ENCODE results near the gene LPAR1. TPM values are rescaled to one million over a fixed set of nuclear protein-coding genes. Genes with fewer than 3 reads are reported as not detected.

Gene LPAR1
- total and polyA plus RNA-seq, 9 of the 15 experiments (the other 6 are each of a cell fraction or from before 2014, with no cell fraction given) = 0.13 TPM; not detected in 8

DNA sequence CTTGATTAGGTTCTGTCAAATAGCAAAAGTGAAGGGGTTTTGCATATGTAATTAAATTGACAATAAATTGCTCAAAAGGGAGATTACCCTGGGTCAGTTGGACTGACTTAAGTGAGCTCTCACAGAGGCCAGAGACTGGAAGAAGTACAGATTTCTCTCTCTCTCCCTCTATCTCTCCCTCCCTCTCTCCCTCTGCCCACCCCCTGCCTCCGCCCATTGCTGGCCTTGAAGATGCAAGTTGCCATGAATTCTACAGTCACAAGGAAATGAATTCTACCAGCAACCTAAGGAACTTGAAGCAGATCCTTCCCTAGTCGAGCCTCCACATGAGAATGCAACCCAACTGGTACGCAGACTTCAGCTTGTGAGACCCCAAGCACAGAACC lies 119.2 kb downstream of the LPAR1 start:
- ChIA-PET POLR2A (no interaction called here), CTCF (ENCODE audit: low intra/inter-chr PET ratio) (no interaction called here)
- Histone ChIP-seq H3K4me3 (no peak overlapping the region), H4K20me1 (replicated peaks; ENCODE audit: control insufficient read depth, insufficient read depth, low read length) (no peaks in the 10 kb centered on the region), H3K9ac (ENCODE audit: insufficient read depth in 1 of 2, low read depth in 2 of 2, low read length in 2 of 2) (no peak overlapping the region), H3K27ac (ENCODE audit: extremely low read depth, low read depth, low read length) (no peak overlapping the region), H3K4me1 (replicated peaks in 1 of 2; ENCODE audit: control insufficient read depth in 2 of 2, insufficient read depth in 2 of 2, low read length in 2 of 2) (no peaks in the 10 kb centered on the region), H3K27me3 (ENCODE audit: control insufficient read depth in 2 of 2, insufficient read depth in 2 of 2, low read length in 2 of 2) (no peaks in the 10 kb centered on the region), H3K9me3 (replicated peaks; ENCODE audit: control insufficient read depth, insufficient read depth, low read depth, low read length) (no peaks in the 10 kb centered on the region; the same call in 1 of the 2 replicates), H3K36me3 (ENCODE audit: control insufficient read depth, insufficient read depth, low read length) (no peaks in the 10 kb centered on the region), H2AFZ (ENCODE audit: low read depth, low read length) (no peak overlapping the region), H3K79me2 (ENCODE audit: control insufficient read depth, insufficient read depth, low read length) (no peaks in the 10 kb centered on the region), H3K9me1 (ENCODE audit: control insufficient read depth, insufficient read depth, low read length) (no peaks in the 10 kb centered on the region), H3K4me2 (ENCODE audit: insufficient read depth, low read length) (no peak overlapping the region)
- WGBS (ENCODE audit: insufficient coverage, low coverage, missing lambda C conversion rate) = 3% methylated on average over 3 of the region's 3 CpGs
- ATAC-seq (no peak), DNase-seq (ENCODE audit: extremely low read depth in 1 of 4, low spot score in 3 of 4) (no peak), FAIRE-seq (no peak)
- BruUV-seq (replicated peaks) = no TSS peak
- intact Hi-C loops (cut with micrococcal nuclease) (no loop called here), in situ Hi-C loops (cut with MboI) (no loop called here)
- TF ChIP-seq, protein P1, sequence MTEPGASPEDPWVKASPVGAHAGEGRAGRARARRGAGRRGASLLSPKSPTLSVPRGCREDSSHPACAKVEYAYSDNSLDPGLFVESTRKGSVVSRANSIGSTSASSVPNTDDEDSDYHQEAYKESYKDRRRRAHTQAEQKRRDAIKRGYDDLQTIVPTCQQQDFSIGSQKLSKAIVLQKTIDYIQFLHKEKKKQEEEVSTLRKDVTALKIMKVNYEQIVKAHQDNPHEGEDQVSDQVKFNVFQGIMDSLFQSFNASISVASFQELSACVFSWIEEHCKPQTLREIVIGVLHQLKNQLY (CRISPR knock-in tag; conservative IDR thresholded peaks at IDR 0.05) = no peak
- TF ChIP-seq, protein P2, sequence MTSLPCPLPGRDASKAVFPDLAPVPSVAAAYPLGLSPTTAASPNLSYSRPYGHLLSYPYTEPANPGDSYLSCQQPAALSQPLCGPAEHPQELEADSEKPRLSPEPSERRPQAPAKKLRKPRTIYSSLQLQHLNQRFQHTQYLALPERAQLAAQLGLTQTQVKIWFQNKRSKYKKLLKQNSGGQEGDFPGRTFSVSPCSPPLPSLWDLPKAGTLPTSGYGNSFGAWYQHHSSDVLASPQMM (CRISPR knock-in tag; IDR thresholded peaks at IDR 0.05) = no peak
- TF ChIP-seq ELF2 (CRISPR knock-in tag; IDR thresholded peaks at IDR 0.05) = no peak
- TF ChIP-seq, protein P3, sequence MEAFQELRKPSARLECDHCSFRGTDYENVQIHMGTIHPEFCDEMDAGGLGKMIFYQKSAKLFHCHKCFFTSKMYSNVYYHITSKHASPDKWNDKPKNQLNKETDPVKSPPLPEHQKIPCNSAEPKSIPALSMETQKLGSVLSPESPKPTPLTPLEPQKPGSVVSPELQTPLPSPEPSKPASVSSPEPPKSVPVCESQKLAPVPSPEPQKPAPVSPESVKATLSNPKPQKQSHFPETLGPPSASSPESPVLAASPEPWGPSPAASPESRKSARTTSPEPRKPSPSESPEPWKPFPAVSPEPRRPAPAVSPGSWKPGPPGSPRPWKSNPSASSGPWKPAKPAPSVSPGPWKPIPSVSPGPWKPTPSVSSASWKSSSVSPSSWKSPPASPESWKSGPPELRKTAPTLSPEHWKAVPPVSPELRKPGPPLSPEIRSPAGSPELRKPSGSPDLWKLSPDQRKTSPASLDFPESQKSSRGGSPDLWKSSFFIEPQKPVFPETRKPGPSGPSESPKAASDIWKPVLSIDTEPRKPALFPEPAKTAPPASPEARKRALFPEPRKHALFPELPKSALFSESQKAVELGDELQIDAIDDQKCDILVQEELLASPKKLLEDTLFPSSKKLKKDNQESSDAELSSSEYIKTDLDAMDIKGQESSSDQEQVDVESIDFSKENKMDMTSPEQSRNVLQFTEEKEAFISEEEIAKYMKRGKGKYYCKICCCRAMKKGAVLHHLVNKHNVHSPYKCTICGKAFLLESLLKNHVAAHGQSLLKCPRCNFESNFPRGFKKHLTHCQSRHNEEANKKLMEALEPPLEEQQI (IDR thresholded peaks at IDR 0.05) = no peak
- TF ChIP-seq, protein P4, sequence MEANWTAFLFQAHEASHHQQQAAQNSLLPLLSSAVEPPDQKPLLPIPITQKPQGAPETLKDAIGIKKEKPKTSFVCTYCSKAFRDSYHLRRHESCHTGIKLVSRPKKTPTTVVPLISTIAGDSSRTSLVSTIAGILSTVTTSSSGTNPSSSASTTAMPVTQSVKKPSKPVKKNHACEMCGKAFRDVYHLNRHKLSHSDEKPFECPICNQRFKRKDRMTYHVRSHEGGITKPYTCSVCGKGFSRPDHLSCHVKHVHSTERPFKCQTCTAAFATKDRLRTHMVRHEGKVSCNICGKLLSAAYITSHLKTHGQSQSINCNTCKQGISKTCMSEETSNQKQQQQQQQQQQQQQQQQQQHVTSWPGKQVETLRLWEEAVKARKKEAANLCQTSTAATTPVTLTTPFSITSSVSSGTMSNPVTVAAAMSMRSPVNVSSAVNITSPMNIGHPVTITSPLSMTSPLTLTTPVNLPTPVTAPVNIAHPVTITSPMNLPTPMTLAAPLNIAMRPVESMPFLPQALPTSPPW (CRISPR knock-in tag; IDR thresholded peaks at IDR 0.05) = no peak
- TF ChIP-seq ZNF79 (CRISPR knock-in tag; IDR thresholded peaks at IDR 0.05; ENCODE audit: low read depth) = no peak
- TF ChIP-seq PCBP2 (IDR thresholded peaks at IDR 0.05; ENCODE audit: low read depth, low read length, poor library complexity, severe bottlenecking) = no peak
- no peak for TF ChIP-seq CCAR2 (IDR thresholded peaks at IDR 0.05; ENCODE audit: low read depth, low read length)
- TF ChIP-seq CBX2 (IDR thresholded peaks at IDR 0.05; ENCODE audit: insufficient read depth, low read length, poor library complexity, severe bottlenecking) = no peak
- TF ChIP-seq C11orf30 (IDR thresholded peaks at IDR 0.05; ENCODE audit: low read depth) = no peak
- no peak for TF ChIP-seq SRSF1 (IDR thresholded peaks at IDR 0.05; ENCODE audit: low read depth, low read length)

All from K562 (cell line).